GM12878 (cell line): Measurements from ENCODE around the gene CBARP. TPM values are rescaled to one million over a fixed set of nuclear protein-coding genes. Genes with fewer than 3 reads are reported as not detected.

ENCODE experiments used
- ATAC-seq: fragments of 200-7000 bp; cut with Tn5 transposase; 3 replicates; pipeline ENCODE4 v1.9.1; 2020; ENCODE audit warnings: mild to moderate bottlenecking, moderate library complexity
- BruUV-seq: library from RNA; stranded (reverse); fragments of 400-500 nt; replicated peaks from 2 replicates; lab custom pipeline; 2021; lab: Mats Ljungman, UMichigan
- CTCF ChIA-PET: fragments of 300-600 bp; sonication (Branson Sonifier 250); formaldehyde crosslinking; extraction: SDS; loops from one replicate; lab custom pipeline; 2021; ENCODE audit warnings: inconsistent platforms; lab: Yijun Ruan, JAX
- POLR2A ChIA-PET: fragments of 350-600 bp; formaldehyde crosslinking; extraction: SDS; loops from one replicate; lab custom pipeline; 2021; ENCODE audit warnings: inconsistent platforms; lab: Charles Lee
- RAD21 ChIA-PET: fragments of 300-600 bp; sonication (Branson Sonifier 250); formaldehyde crosslinking; loops from one replicate; lab custom pipeline; 2023; ENCODE audit warnings: antibody characterized with exemption; ENCODE audit not compliant: unreplicated experiment; lab: Charles Lee
- SMC1A ChIA-PET: fragments of 300-600 bp; sonication (Branson Sonifier 250); formaldehyde crosslinking; loops from one replicate; lab custom pipeline; 2023; ENCODE audit not compliant: unreplicated experiment, uncharacterized antibody; lab: Charles Lee
- DNase-seq: peaks from one replicate; pipeline ENCODE4 v3.0.0-alpha.2; 2011; ENCODE audit warnings: low read depth, low spot score
- FAIRE-seq: peaks from 3 replicates; lab custom pipeline; 2011; peaks lifted over from hg19 to GRCh38; lab: Jason Lieb, UNC
- H2AFZ ChIP-seq: 2 replicates; pipeline ENCODE4 v1.6.0; 2011; ENCODE audit warnings: low read depth, low read length, control low read depth; ENCODE audit not compliant: control insufficient read depth
- H3K27ac ChIP-seq: 2 replicates; pipeline ENCODE4 v1.5.1; 2011; ENCODE audit warnings: control low read depth; ENCODE audit not compliant: control insufficient read depth, insufficient read depth
- H3K27me3 ChIP-seq, 2 experiments: replicated peaks in 1 of 2; 2 replicates each; pipeline versions ENCODE4 v1.6.0 to v1.6.1; 2011; ENCODE audit warnings: low read length in 1 of 2; ENCODE audit not compliant: control insufficient read depth in 2 of 2, insufficient read depth in 2 of 2
- H3K36me3 ChIP-seq, 2 experiments: 2 replicates each; pipeline ENCODE4 v1.5.1; 2011; ENCODE audit warnings: low read length in 1 of 2; ENCODE audit not compliant: control insufficient read depth in 2 of 2, insufficient read depth in 2 of 2
- H3K4me1 ChIP-seq: 2 replicates; pipeline ENCODE4 v1.6.1; 2011; ENCODE audit warnings: mild to moderate bottlenecking, low read length, moderate library complexity, mixed read lengths; ENCODE audit not compliant: control insufficient read depth, insufficient read depth
- H3K4me2 ChIP-seq: 2 replicates; pipeline ENCODE4 v1.6.0; 2011; ENCODE audit warnings: control low read depth; ENCODE audit not compliant: control insufficient read depth, insufficient read depth
- H3K4me3 ChIP-seq: fragments of 200-600 bp; sonication (generic); 2 replicates; pipeline ENCODE4 v1.5.1; 2016
- H3K79me2 ChIP-seq: 2 replicates; pipeline ENCODE4 v1.6.0; 2011; ENCODE audit warnings: low read length; ENCODE audit not compliant: control insufficient read depth, insufficient read depth
- H3K9ac ChIP-seq: 2 replicates; pipeline ENCODE4 v1.8.0; 2011; ENCODE audit warnings: low read length, control low read depth, mixed read lengths; ENCODE audit not compliant: control insufficient read depth, insufficient read depth
- H3K9me3 ChIP-seq: replicated peaks from 3 replicates; pipeline ENCODE4 v1.5.1; 2011; ENCODE audit warnings: mild to moderate bottlenecking, low read length; ENCODE audit not compliant: control insufficient read depth, insufficient read depth
- H4K20me1 ChIP-seq: 2 replicates; pipeline ENCODE4 v1.6.0; 2011; ENCODE audit not compliant: control insufficient read depth, insufficient read depth
- BRCA1 ChIP-seq: IDR thresholded peaks from 2 replicates; pipeline ENCODE4 v1.6.1; 2011; ENCODE audit warnings: low read depth, low read length, improper control_type of control experiment
- CREB1 ChIP-seq: IDR thresholded peaks from 2 replicates; pipeline ENCODE4 v1.6.1; 2012; ENCODE audit warnings: low read depth, mild to moderate bottlenecking, inconsistent platforms
- GATAD2B ChIP-seq: fragments of 450-650 bp; conservative IDR thresholded peaks from 2 replicates; pipeline ENCODE4 v1.6.1; 2017; ENCODE audit warnings: low read depth, mild to moderate bottlenecking, moderate library complexity
- NR2F1 ChIP-seq: fragments of 450-650 bp; conservative IDR thresholded peaks from 2 replicates; pipeline ENCODE4 v1.6.1; 2017; ENCODE audit warnings: mild to moderate bottlenecking
- WGBS: methylation state at CpG from one replicate; pipeline ENCODE4 v1.1.6; 2016; ENCODE audit warnings: low lambda C conversion rate; ENCODE audit not compliant: insufficient replicate concordance, insufficient coverage; ENCODE audit errors: missing lambda C conversion rate; 5-methylcytosine and 5-hydroxymethylcytosine counted together
- in situ Hi-C: fragments of 300-500 bp; cut with MboI; formaldehyde crosslinking; loops from 9 replicates; pipeline ENCODE4 v1.14.3; 2018; ENCODE audit warnings: mixed read lengths
- intact Hi-C: fragments of 100-400 bp; cut with micrococcal nuclease; formaldehyde crosslinking; loops from one replicate; pipeline ENCODE4 v1.14.2; 2022; ENCODE audit not compliant: unreplicated experiment
- polyA plus RNA-seq, 11 experiments: library from polyadenylated mRNA; depleted of rRNA in 4 of 11; unstranded in 6 of 11; stranded (reverse) in 5 of 11; fragments of >200 nt; fragmentation: Nextera tagmentation in 4 of 11; fragmentation: Illumina TruSeq in 1 of 11; extraction: Ambion mirVana in 4 of 11; extraction: Trizol in 1 of 11; gene quantifications; 1 replicate in 1 of 11; 2 replicates in 10 of 11; pipeline versions ENCODE4 v1.2.1 to v1.2.3, GENCODE V29; 2011 to 2016; ENCODE audit warnings: inconsistent platforms in 2 of 11, missing spikeins in 2 of 11, low read depth in 1 of 11
- total RNA-seq, 4 experiments: library from RNA; depleted of rRNA in 3 of 4; stranded (reverse); fragments of >200 nt in 3 of 4; fragmentation: Illumina TruSeq in 1 of 4; extraction: Trizol in 1 of 4; gene quantifications; 2 replicates each; pipeline versions ENCODE4 v1.2.1 to v1.2.3, GENCODE V29; 2013 to 2021

The CBARP gene
- total and polyA plus RNA-seq, 10 of the 15 experiments (the other 5 are each of a cell fraction or from before 2014, with no cell fraction given) = 0.04 to 0.59 (median 0.18) TPM; not detected in 3

GRCh38 chr19:1252221-1252820 is 14.5 kb upstream of the CBARP start:
- in situ Hi-C loops = no loop called here
- CTCF ChIA-PET = interaction anchor here (1.1 to 2.3 kb wide), 5 partner anchors 8 to 16 kb away, joined by 3 to 26 read pairs (median 11); partner anchors contain the start of gene CIRBP
- ATAC-seq (peak; percentile 15), FAIRE-seq (no peak), DNase-seq (no peak)
- Histone ChIP-seq H3K9ac (peak overlapping the region; percentile 86), H3K4me2 (peak overlapping the region; percentile 53), H3K4me1 (peaks cover 10% of the 10 kb centered on the region), H2AFZ (no peak overlapping the region), H3K27me3 (no peaks in the 10 kb centered on the region), H3K79me2 (peaks cover 55% of the 10 kb centered on the region), H3K27ac (peak overlapping the region; percentile 72), H3K9me3 (no peaks in the 10 kb centered on the region), H4K20me1 (no peaks in the 10 kb centered on the region), H3K36me3 (peaks cover 14 to 29% of the 10 kb centered on the region in 2 experiments; a peak in 3 of 4 replicates), H3K4me3 (peak overlapping the region; percentile 91)
- POLR2A ChIA-PET = interaction anchor here (1.0 to 2.9 kb wide), 8 partner anchors 8 to 19 kb away, joined by 3 to 29 read pairs (median 10); partner anchors contain the start of gene CIRBP
- SMC1A ChIA-PET = interaction anchor here (1.2 to 1.9 kb wide), 3 partner anchors 8 to 14 kb away, joined by 4 to 14 read pairs (median 6); no protein-coding TSS in a partner anchor
- WGBS = under 1% methylated on average over 20 of the region's 30 CpGs
- intact Hi-C loops = no loop called here
- no TSS peak for BruUV-seq
- RAD21 ChIA-PET = interaction anchor here (1.2 to 2.9 kb wide), 4 partner anchors 8 to 17 kb away, joined by 4 to 47 read pairs (median 11); partner anchors contain the start of gene CIRBP
- TF ChIP-seq CREB1 = 0 out of 2 replicates have a peak, but pooled peaks have one; percentile 13
- 0 out of 2 replicates have a peak, but pooled peaks have one; percentile 29 for TF ChIP-seq NR2F1
- 0 out of 2 replicates have a peak, but pooled peaks have one; percentile 16 for TF ChIP-seq GATAD2B
- no peak for TF ChIP-seq BRCA1
